SU-DHL-6 (cell line): Measurements from ENCODE around the gene SLC22A3.

Source experiments
- EZH2phosphoT487 ChIP-seq: fragments of 200-600 bp; sonication (generic), shearing (Covaris generic); conservative IDR thresholded peaks from 2 replicates; pipeline ENCODE4 v1.6.1; 2018; ENCODE audit warnings: mild to moderate bottlenecking, antibody characterized with exemption, low read length, moderate library complexity, mixed read lengths
- TF ChIP-seq, protein P1 (sequence below): fragments of 200-600 bp; sonication (generic); IDR thresholded peaks from one replicate; pipeline ENCODE4 v1.5.1; 2017; ENCODE audit warnings: antibody characterized with exemption, mild to moderate bottlenecking, low read length, moderate library complexity; ENCODE audit not compliant: insufficient read depth, poor library complexity, severe bottlenecking

DNA sequence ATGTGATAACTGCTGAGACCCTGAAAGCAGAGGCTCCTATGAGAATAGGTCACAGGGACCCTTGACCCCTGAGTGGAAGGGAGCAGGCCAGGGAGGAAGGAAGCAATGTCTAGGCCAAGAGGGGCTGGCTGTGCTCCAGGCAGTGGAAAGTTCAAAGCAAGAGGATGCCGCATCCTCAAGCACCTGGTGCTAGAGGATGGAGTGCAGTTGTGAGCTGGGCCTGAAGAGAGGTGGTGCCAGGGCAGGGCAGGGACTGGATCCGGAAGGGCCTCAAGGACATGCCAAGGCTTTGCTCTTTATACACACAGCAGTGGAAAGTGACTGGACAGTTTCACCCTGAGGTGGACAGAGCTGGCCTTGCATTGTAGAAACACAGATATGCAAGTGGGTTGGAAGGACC lies 97.0 kb downstream of the SLC22A3 start:
- TF ChIP-seq, protein P1, sequence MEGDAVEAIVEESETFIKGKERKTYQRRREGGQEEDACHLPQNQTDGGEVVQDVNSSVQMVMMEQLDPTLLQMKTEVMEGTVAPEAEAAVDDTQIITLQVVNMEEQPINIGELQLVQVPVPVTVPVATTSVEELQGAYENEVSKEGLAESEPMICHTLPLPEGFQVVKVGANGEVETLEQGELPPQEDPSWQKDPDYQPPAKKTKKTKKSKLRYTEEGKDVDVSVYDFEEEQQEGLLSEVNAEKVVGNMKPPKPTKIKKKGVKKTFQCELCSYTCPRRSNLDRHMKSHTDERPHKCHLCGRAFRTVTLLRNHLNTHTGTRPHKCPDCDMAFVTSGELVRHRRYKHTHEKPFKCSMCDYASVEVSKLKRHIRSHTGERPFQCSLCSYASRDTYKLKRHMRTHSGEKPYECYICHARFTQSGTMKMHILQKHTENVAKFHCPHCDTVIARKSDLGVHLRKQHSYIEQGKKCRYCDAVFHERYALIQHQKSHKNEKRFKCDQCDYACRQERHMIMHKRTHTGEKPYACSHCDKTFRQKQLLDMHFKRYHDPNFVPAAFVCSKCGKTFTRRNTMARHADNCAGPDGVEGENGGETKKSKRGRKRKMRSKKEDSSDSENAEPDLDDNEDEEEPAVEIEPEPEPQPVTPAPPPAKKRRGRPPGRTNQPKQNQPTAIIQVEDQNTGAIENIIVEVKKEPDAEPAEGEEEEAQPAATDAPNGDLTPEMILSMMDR = no peak
- TF ChIP-seq EZH2phosphoT487 = no peak
